Measurements from ENCODE around the gene LRRC61.

- TF ChIP-seq POLR2A (IDR thresholded peaks at IDR 0.05; ENCODE audit: low read length) (no peak), GATA1 (IDR thresholded peaks at IDR 0.05; ENCODE audit: low read depth, low read length) (no peak)
Measured at GRCh38 chr7:150369748-150370501, 46.8 kb downstream of the LRRC61 start.
